Fibroblast of gingiva (primary cell): ENCODE results near the gene SLC12A5.

ENCODE experiments used
- DNase-seq: peaks from one replicate; pipeline ENCODE4 v3.0.0-alpha.2; 2011; ENCODE audit warnings: low read depth

SLC12A5 gene

DNA sequence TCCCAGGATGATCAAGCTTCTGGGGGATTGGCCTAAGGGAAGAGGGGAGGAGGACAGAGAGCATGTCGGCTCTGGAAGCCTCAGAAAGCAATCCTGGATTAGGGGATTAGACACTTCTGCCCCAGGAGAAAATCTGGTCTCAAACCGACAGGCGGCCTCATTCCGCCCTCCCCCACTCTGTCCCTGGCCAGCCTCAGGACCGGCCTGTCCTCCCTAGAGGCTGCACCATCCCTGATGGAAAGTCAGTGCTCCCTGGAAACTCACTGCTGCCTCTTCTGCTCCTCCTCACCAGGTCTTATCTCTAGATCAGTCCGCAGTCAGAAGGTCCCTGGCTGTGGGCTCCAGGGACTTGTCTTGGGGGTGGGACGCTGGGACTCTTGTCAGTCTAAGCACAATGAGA, 905 bp upstream of the SLC12A5 start:
- no peak for DNase-seq

DNA sequence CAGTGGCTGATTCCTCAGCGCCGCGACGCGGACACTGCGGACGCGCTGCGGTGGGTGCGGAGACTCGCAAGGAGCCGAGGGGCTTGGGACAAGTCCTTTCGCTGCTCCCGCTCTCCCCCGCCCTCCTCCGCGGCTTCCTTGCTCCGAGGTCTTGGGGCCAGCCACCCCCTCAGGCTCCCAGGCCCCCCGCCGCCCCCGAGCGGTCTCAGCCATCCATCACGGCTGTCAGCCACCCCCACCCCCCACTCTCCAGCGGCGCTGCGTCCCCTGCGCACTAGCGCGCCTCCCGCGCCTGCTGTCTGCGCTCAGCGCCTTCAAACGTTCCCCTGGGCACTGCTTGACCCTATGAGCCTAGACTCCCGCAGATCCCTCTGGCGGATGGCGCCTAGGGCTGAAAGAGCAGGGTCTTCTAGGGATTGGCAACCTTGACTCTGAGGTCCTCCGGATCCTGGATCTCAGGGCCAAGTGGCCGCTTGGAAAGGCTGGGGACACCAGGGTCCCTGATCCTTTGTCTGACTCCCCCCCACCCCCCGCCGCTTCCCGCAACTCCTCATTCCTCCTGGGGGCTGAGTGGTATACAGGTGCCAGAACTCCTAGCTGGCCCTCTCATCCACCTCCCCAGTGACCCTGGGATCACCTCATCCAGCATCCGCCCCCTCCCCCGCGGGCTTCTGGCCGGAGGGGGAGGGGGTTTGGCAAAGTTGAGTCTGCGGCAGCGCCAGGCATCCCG, 1.4 kb downstream of the SLC12A5 start:
- no peak for DNase-seq

DNA sequence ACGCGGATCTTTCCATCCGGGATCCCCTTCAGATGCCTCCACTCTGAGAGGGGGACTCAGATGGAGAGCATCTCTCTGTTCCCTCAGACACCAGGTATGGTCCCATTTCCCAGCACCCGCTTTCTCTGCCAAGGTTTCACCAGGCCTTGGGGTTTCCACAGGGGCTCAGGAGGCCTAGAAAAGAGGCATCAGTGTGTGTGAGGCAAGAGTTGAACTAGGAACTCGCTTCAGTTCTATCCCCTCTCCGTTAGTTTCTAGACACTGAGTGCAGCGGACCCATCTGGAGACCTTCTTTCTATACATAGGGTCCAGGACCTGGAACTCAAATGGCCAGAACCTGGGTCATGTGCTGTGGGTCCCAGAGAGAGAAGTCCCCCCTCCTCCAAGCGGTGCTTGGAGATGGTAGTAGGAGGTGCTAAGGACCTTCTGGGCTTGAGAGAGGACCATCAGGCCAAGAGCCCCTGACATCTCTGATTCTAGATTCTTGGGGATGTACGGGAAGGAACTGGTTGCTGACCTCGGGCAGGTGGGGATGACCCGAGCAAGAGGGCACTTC, 2.1 kb downstream of the SLC12A5 start:
- no peak for DNase-seq

DNA sequence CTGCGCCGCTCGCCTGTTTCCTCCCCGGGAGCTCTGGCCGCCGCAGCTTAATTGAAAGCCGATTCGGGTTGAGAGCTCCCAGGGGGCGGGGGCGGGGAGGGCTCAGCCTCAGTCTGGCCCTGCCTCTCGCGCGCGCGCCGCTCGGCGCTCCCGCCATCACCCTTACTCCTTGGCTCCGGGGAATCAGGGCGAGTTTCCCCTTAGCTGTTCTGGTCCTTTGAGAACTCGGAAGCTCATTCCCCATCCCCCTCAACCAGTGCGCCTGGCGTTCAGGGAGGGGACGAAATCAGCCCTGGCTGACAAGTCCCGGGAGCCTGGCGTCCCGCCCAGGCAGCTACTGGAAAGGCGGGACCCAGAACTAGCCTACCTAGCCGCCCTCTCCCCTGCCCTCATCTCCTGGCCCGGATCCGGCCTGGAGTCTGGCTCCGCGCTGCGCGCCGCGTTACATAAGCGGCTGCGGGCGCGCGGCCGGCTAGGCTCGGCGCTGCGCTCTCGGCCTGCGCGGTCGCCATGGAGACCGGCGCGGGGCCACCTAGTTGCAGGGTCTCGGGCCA, 2.8 kb downstream of the SLC12A5 start:
- DNase-seq, result no peak

DNA sequence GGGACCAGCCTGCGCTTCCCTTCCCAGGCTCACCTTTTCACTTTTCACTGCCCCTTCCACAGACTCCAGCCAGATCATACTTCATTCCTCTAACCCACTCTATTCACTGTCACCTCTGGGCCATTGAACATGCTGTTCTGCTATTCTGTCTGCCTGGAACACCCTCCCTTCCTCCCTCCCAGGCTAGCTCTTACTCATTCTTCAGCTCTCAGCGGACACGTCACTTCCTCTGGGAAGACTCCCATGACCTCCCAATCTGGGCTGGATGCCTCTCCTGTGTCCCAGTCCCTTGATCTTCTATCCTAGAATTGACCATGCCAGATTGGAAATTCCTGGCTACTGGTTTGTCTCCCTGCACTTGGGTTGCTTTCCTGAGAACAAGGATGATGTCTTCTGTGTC, 5.0 kb downstream of the SLC12A5 start:
- no peak for DNase-seq

DNA sequence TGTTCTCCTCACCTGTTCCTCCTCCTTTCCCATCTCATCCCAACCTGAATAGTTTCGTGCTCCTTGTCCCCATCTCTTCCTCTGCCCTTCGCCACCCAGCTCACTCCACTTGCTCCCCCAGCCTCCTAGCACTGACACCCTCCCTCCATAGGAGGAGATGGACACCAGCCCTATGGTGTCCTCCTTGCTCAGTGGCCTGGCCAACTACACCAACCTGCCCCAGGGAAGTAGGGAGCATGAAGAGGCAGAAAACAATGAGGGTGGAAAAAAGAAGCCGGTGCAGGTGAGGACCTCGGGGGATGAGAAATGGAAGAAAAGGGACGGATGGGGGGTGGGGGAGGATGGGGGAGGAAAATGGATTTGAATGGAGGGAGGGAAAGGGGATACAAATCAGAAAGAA, 6.2 kb downstream of the SLC12A5 start:
- DNase-seq, result no peak

DNA sequence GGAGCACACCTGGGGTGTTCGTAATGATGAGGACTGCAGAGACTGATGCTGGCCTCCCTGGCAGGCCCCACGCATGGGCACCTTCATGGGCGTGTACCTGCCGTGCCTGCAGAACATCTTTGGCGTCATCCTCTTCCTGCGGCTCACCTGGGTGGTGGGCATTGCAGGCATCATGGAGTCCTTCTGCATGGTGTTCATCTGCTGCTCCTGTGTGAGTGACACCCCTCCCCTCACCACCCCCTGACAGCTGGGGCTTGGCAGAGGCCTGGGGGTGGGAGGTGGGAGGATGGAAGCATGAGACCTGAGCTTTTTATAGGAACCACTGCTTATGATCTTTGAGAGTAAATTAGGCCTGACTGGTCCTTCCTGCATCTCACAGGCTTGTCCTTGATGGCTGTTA, 6.7 kb downstream of the SLC12A5 start:
- no peak for DNase-seq

DNA sequence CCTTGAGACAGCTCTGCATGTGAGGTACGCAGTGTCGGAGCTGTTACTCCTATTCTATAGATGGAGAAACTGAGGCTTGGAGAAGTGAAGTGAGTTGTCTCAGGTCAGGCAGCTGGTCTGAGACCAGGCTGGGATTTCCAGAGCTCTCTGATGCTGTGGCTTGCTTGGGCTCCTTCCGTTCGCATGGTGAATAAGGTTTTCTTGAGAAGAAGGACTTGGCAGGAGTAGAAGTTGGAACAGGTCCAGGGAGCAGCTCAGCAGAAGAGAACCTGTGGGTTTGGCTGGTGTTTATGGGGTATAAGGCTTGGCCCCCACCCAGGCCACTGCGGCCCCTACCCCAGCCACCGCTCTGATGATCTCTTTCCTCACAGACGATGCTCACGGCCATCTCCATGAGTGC, 7.4 kb downstream of the SLC12A5 start:
- DNase-seq, result no peak

DNA sequence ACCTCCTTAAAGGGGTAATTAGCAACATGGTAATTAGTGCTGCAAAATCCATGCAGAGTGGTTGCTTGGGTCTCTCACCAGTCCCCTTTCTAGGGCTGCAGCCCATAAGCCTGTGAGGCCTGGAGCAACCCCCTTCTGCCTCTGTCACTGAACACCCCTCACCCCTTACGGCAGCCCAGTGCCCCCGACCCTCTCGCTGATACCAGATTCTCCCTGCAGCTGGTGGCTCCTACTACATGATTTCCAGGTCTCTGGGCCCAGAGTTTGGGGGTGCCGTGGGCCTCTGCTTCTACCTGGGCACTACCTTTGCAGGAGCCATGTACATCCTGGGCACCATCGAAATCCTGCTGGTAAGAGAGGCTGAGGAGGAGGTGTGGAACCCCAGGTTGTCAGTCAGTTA, 8.0 kb downstream of the SLC12A5 start:
- no peak for DNase-seq

DNA sequence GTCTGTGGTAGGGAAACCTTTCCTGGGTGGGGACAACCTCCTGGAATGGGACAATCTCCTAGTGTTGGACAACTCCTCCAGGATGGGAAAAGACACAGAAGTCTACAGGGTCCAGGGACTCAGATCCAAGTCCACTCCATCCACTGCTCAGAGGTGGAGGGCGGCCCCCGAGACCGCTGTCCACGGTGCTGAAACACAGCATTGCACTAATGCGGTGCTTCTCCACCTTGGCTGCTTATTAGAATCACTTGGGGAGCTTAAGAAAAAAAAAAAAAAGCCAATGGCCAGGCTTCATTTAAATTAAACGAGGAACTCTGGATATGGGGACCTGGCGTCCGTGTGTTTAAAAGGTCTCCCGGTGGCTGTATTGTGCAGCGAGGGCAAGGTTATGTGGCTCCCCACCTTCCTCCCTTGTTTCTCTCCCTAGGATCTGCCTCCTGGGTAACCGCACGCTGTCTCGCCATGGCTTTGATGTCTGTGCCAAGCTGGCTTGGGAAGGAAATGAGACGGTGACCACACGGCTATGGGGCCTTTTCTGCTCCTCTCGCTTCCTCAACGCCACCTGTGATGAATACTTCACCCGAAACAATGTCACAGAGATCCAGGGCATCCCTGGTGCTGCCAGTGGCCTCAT, 12.0 kb downstream of the SLC12A5 start:
- no peak for DNase-seq

DNA sequence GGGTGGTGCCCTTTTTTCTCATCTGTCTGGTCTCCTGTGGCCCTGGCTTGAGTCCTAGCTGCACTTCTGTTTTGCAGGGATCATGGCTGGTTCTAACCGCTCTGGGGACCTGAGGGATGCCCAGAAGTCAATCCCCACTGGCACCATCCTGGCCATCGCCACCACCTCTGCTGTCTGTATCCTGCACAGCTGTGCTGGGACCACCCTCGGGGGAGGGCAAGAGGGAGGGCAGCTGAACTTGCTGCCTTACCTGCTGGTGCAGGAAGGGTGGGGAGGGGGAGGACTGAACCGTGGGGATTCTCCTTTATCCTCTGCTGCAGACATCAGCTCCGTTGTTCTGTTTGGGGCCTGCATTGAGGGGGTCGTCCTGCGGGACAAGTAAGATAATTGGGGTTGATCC, 14.5 kb downstream of the SLC12A5 start:
- DNase-seq, result no peak

DNA sequence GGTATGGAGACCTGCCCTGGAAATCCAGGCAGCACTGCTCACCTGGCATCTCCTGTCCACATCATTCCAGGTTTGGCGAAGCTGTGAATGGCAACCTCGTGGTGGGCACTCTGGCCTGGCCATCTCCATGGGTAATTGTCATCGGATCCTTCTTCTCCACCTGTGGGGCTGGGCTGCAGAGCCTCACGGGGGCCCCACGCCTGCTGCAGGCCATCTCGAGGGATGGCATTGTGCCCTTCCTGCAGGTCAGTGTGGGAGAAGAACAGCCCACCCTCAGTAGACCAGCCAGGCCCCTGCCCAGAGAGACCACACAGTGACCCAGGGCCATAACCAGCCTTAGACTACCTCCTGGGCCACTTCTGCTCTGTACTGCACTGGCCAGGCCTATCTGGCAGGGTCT, 15.9 kb downstream of the SLC12A5 start:
- DNase-seq, result no peak

DNA sequence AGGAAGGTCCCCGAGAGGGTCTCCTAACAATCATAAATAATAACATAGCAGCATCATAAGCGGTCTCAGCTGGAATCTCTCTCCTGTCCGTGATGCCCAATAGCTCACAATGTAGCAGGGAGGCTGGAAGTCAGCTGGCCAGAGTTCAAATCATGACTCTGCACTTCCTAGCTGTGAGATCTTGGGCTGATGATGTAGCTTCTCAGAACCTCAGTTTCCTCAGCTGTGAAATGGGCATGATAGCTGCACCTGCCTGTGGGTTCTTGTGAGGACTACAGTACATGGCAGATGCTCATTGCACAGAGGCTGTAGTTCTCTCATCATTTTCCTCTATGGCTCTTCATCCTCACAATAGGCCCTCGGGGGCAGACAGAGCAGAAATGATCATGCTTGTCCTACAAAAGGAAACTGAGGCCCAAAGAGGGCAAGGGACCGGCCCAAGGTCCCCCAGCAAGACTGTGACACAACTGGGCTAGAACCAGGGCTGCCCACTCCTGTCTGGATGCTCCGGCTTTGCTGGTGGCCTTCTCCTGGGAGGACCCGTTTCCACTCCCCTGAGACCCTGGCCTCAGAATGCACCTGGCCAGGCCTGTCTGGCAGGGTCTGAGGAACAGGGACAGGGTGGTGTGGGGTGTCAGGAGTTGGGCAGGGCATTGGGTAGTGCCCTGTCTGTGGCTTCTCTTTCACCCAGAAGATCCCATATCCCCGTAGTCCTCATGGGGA, 17.7 kb downstream of the SLC12A5 start:
- DNase-seq, result no peak

DNA sequence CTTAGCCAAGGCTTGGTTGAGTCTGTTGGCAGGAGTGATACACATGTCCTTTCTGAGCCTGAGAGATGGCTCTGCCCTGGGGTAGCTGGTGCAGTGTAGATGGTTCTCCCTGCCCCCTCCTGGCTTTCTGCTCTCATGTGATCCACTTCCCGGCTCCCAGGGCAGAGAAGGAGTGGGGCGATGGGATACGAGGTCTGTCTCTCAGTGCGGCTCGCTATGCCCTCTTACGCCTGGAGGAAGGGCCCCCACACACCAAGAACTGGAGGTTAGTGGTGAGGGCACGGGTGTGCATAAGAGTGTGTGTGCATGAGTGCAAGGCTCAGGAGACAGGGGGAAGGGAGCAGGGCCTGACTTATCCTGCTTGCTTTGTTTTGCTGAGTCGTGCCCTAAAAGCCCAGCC, 18.8 kb downstream of the SLC12A5 start:
- DNase-seq, result no peak

DNA sequence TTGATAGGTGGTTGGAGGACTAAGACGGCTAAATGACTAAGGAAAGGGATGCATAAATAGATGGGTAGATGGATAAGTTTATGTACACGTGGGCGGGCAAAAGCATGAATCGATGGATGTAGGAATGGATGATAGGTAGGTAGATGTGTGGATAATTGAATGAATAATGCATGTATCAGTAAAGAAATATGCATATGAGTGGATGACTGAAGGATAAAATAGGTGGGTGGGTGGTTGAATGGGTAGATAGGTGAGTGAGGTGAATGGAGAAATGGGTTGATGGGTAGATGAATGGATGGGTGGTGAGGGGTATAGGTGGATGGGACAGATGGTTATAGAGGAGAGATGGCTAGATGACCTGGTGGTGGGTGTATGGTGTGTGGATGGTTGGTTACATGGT, 20.2 kb downstream of the SLC12A5 start:
- DNase-seq, result no peak

DNA sequence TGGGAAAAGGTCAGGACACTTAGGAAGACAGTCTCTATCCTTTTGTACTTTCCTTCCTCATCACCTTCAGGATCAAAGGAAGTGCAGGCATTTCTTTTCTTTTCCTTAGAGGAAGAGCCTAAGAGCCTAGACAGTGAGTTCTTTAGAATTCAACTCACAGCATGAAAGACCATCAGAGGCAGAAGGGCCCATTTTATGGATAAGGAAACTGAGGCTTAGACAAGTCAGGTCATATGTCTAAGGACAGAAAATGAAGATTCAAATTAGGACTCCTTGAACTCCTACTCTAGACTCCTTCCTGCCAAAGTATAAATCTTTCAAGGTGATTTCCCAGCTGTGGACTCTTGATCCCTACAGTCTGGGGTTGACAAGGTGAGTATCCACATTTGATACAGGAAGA, 20.8 kb downstream of the SLC12A5 start:
- no peak for DNase-seq

DNA sequence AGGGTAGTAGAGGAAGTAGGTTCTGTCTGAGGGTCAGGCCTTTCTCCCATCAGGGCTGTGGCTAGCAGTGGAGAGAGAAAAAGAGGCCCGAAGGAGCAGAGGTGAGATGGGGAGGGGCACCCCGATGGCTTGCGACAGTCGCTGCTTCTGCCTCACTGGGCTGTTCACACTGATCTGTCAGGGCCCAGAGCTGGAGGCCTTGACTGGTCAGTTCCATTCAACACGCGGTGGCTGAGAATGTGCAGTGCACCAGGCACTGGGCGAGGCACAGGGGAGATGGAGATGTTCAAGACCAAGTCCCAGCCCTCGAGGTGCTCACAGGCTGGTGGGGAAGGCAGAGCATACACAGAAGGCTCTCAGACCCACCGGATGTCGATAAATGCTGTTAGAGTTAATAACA, 21.4 kb downstream of the SLC12A5 start:
- DNase-seq, result no peak

DNA sequence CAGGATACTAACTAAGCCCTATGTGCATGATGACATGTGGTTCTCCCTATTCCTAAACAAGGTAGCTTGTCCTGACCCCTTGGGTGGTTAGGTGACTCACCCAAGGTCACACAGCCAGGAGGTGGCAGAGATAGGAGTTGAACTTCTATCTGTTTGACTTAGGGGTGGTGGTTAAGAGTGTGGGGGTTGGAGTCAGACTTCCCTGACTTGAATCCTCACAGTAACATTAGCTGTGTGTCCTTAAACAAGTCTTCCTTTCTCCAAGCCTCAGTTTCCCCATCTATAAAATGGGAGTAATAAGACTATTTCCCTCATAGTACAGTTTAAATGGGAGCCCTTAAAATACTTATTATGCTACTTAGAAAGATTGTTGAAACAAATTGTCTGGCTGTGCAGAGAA, 21.9 kb downstream of the SLC12A5 start:
- DNase-seq, result no peak

DNA sequence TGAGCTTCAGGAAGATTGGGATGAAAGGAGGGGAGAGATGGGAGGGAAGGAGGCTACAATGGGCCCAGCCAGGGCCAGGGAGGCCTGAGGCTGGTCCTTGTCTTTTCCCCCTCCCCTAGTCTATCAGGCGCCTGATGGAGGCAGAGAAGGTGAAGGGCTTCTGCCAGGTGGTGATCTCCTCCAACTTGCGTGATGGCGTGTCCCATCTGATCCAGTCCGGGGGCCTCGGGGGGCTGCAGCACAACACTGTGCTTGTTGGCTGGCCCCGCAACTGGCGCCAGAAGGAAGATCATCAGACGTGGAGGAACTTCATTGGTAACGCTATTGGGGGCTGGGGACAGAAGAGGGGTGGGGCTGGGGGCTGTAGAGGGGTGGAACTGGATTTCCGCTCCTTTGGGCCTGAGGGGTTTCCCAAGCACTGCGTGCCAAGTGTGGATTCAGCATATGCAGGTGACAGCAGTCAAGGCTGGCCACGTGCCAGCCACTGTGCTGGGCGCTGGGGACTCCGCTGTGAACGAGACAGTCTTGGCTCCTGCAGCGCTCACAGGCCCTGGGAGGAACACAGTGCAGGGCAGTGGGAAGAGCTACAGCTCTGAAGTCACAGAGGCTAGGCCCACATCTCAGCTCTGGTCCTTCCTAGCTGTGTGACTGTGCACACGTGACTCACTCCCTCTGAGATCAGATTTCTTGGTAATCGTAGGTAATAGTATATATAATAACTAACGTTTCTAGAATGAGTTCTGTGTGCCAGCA, 22.7 kb downstream of the SLC12A5 start:
- no peak for DNase-seq

DNA sequence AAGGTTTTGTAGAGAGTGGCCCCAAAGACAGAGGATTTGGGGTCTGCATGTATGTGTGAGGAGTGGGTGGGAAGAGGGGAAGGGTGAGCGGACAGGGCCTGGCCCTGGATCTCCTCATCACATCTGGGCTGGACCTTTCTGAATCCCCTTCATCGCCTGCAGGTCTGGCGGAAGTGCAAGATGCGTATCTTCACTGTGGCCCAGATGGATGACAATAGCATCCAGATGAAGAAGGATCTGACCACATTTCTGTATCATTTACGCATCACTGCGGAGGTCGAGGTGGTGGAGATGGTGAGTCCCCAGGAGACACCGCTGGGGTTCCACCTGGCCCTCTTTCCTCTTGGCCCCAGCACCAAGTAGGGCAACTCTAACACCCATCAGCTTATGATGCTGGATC, 24.4 kb downstream of the SLC12A5 start:
- no peak for DNase-seq

DNA sequence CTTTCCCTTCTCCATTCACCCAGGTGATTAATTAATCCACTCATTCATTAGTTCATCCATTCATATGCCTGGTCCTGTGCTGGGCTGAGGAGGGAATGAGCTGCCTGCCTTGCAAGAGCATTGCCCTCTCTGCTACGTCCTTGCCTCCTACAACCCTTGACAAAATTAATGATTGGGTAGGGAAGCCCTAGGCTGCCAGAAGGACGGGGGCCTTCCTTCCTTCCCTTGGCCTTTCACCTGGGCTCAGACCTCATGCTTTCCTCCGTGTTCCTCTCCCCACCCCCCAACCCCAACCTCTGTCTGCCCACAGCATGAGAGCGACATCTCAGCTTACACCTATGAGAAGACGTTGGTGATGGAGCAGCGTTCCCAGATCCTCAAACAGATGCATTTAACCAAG, 25.6 kb downstream of the SLC12A5 start:
- no peak for DNase-seq

DNA sequence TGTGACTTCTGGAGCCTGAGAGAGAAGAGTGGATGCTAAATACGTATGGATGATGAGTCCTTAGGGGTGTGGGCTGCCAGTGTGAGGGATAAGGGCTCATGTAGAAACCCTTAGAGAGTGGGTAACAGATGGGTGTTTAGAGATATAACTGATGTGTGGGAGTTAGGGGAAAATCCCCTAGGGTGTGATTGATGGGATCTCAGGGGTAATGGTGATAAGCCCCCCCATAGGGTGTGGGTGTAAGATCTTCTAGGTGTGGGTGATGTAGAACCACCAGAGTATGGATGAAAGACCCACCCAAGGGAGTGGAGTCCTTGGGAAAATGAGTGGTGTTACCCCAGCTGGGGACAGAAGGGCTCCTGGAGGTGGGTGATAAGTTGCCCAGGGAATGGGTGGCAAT, 26.3 kb downstream of the SLC12A5 start:
- DNase-seq, result no peak
